ENCODE data around the gene HMCN2. TPM values are rescaled to one million over a fixed set of nuclear protein-coding genes. Genes with fewer than 3 reads are reported as not detected.

The HMCN2 gene
- polyA plus RNA-seq, 2 of the 4 experiments (the other 2 are of a cell fraction): 0.01 TPM; not detected in 1

DNA sequence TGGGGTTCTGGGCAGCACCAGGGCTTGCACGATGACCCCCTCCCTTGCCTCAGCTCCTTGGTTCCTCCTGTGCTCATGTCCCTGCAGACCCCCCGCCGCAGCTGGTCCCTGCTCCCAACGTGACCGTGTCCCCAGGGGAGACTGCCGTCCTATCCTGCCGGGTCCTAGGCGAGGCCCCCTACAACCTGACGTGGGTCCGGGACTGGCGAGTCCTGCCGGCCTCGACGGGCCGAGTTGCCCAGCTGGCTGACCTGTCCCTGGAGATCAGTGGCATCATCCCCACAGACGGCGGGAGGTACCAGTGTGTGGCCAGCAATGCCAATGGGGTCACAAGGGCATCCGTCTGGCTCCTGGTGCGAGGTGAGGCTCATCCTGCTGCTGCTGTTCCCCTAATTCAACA lies 39.1 kb downstream of the HMCN2 start:
- ChIA-PET CTCF (interaction anchor here (1.0 kb wide), 2 partner anchors 8 to 197 kb away, joined by 3 to 4 read pairs; no protein-coding TSS in a partner anchor), POLR2A (no interaction called here)
- ATAC-seq: no peak
- no peak for FAIRE-seq
- DNase-seq (ENCODE audit: low read depth in 1 of 2, low spot score in 1 of 2): no peak
- TF ChIP-seq NFE2L2 (conservative IDR thresholded peaks at IDR 0.05; ENCODE audit: low read length) (no peak), SMC3 (IDR thresholded peaks at IDR 0.05) (no peak), MYC (IDR thresholded peaks at IDR 0.05; ENCODE audit: borderline replicate concordance, low read length) (no peak), MAFK (IDR thresholded peaks at IDR 0.05; ENCODE audit: partially characterized antibody) (no peak), CBX2 (IDR thresholded peaks at IDR 0.05; ENCODE audit: borderline replicate concordance, low read depth) (no peak), TP53 (CRISPR knock-in tag; IDR thresholded peaks at IDR 0.05) (no peak), EHF (CRISPR knock-in tag; IDR thresholded peaks at IDR 0.05) (no peak), CEBPB (IDR thresholded peaks at IDR 0.05) (no peak), HDAC2 (IDR thresholded peaks at IDR 0.05) (no peak), POLR2AphosphoS2 (conservative IDR thresholded peaks at IDR 0.05; ENCODE audit: low read length) (no peak), GATA3 (IDR thresholded peaks at IDR 0.05; ENCODE audit: borderline replicate concordance) (no peak), KDM1A (IDR thresholded peaks at IDR 0.05; ENCODE audit: low read depth) (no peak), BHLHE40 (IDR thresholded peaks at IDR 0.05; ENCODE audit: low read depth, low read length) (no peak), POLR2A (IDR thresholded peaks at IDR 0.05; ENCODE audit: low read length) (no peak), RCOR1 (IDR thresholded peaks at IDR 0.05; ENCODE audit: low read depth, low read length) (no peak)
- 49% methylated on average over 5 of the region's 19 CpGs for whole genome bisulfite sequencing (ENCODE audit: missing lambda C conversion rate)
- H3K4me3 ChIP-seq: no peak overlapping the region
- H3K9me3 ChIP-seq: no peaks in the 10 kb centered on the region
- H3K4me1 ChIP-seq: no peaks in the 10 kb centered on the region
- H3K27ac ChIP-seq: no peak overlapping the region
- no peak overlapping the region for H3K4me2 ChIP-seq

DNA sequence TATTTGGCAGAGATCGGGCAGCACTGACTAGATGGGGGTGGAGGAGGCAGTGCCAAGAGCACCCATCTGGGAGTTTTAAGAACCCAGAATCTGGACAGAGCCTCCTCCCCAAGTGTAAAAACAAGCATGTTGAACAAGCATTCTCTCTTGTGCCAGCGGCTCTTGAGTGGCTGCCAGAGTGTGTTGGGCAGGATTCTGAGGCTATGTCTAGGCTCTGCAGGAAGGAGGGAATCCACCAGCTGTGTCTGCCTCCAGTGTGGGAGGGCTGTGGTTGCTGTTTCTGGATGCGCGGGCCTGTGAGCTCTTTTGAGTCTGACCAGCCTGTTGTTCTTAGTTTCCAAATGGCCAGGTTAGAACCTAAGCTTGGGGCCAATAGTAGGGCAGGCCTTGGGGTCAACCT lies 39.8 kb downstream of the HMCN2 start:
- Histone ChIP-seq H3K27ac (no peak overlapping the region), H3K4me3 (no peak overlapping the region), H3K4me2 (no peak overlapping the region), H3K4me1 (no peaks in the 10 kb centered on the region), H3K9me3 (no peaks in the 10 kb centered on the region)
- TF ChIP-seq HEYL (CRISPR knock-in tag; IDR thresholded peaks at IDR 0.05) (no peak), ZC3H11A (IDR thresholded peaks at IDR 0.05) (no peak), JUNB (IDR thresholded peaks at IDR 0.05) (no peak), POLR2AphosphoS2 (conservative IDR thresholded peaks at IDR 0.05; ENCODE audit: low read length) (no peak), SREBF2 (IDR thresholded peaks at IDR 0.05) (no peak), CEBPB (IDR thresholded peaks at IDR 0.05) (no peak), TP53 (CRISPR knock-in tag; IDR thresholded peaks at IDR 0.05) (no peak)
- TF ChIP-seq, protein P1, sequence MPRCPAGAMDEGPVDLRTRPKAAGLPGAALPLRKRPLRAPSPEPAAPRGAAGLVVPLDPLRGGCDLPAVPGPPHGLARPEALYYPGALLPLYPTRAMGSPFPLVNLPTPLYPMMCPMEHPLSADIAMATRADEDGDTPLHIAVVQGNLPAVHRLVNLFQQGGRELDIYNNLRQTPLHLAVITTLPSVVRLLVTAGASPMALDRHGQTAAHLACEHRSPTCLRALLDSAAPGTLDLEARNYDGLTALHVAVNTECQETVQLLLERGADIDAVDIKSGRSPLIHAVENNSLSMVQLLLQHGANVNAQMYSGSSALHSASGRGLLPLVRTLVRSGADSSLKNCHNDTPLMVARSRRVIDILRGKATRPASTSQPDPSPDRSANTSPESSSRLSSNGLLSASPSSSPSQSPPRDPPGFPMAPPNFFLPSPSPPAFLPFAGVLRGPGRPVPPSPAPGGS (IDR thresholded peaks at IDR 0.05): no peak
- FAIRE-seq (no peak), ATAC-seq (no peak), DNase-seq (ENCODE audit: low read depth in 1 of 2, low spot score in 1 of 2) (no peak)
- WGBS (ENCODE audit: missing lambda C conversion rate): 83% methylated on average over 4 of the region's 4 CpGs
- ChIA-PET POLR2A (interaction anchor here (0.6 kb wide), 1 partner anchor 11 kb away, joined by 3 read pairs; no protein-coding TSS in a partner anchor), CTCF (interaction anchor here (0.7 to 1.2 kb wide), 3 partner anchors 12 to 82 kb away, joined by 3 to 5 read pairs (median 4); no protein-coding TSS in a partner anchor)

DNA sequence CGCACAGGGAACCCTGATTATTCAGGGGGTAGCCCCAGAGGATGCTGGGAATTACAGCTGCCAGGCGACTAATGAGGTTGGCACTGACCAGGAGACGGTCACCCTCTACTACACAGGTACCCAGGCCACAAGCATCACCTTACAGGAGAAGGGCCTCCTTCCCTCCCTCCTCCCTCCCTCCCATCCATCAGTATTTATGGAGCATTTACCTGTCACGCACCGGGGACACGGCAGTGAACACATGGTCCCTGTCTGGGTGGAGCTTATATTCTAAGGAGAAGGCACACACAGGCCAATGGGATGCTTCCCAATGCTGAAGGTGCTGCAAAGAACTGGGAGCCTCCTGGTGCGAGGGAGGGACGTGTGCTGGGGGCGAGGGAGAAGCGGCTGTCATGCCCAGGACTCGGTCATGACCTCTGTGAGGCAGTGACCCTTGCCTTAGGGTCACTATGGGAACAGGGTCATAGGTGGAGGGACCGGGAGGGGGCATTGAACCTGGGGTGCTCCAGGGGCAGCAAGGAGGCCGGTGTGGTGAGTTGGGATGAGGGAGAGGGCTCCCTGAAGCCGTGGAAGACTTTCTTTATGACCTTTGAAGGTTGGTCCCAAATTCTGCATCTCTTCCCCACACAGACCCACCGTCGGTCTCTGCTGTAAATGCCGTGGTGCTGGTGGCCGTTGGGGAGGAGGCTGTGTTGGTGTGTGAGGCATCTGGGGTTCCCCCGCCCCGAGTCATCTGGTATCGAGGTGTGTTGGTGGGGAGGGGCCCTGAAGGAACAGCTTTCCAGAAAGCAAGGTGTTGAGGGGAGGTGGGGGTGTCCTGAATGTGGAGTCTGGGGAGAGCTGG lies 41.5 kb downstream of the HMCN2 start:
- ATAC-seq (no peak), FAIRE-seq (no peak), DNase-seq (ENCODE audit: low read depth in 1 of 2, low spot score in 1 of 2) (no peak)
- ChIA-PET POLR2A (interaction anchor here (0.6 kb wide), 1 partner anchor 480 kb away, joined by 10 read pairs; no protein-coding TSS in a partner anchor), CTCF (interaction anchor here (1.0 to 1.3 kb wide), 2 partner anchors 20 to 36 kb away, joined by 3 read pairs; no protein-coding TSS in a partner anchor)
- no peak for TF ChIP-seq RFX5 (IDR thresholded peaks at IDR 0.05)
- TF ChIP-seq MYC (IDR thresholded peaks at IDR 0.05; ENCODE audit: borderline replicate concordance, low read length): no peak
- TF ChIP-seq JUNB (IDR thresholded peaks at IDR 0.05): no peak
- no peak for TF ChIP-seq CBX2 (IDR thresholded peaks at IDR 0.05; ENCODE audit: borderline replicate concordance, low read depth)
- TF ChIP-seq GATA3 (IDR thresholded peaks at IDR 0.05; ENCODE audit: borderline replicate concordance): no peak
- TF ChIP-seq KDM5A (IDR thresholded peaks at IDR 0.05): no peak
- TF ChIP-seq SMC3 (IDR thresholded peaks at IDR 0.05): no peak
- TF ChIP-seq, protein P2, sequence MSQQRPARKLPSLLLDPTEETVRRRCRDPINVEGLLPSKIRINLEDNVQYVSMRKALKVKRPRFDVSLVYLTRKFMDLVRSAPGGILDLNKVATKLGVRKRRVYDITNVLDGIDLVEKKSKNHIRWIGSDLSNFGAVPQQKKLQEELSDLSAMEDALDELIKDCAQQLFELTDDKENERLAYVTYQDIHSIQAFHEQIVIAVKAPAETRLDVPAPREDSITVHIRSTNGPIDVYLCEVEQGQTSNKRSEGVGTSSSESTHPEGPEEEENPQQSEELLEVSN (IDR thresholded peaks at IDR 0.05; ENCODE audit: borderline replicate concordance, low read depth): no peak
- no peak for TF ChIP-seq CBX8 (IDR thresholded peaks at IDR 0.05)
- TF ChIP-seq, protein P3, sequence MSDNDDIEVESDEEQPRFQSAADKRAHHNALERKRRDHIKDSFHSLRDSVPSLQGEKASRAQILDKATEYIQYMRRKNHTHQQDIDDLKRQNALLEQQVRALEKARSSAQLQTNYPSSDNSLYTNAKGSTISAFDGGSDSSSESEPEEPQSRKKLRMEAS (IDR thresholded peaks at IDR 0.05): no peak
- no peak for TF ChIP-seq CHD2 (IDR thresholded peaks at IDR 0.05; ENCODE audit: low read length, partially characterized antibody)
- TF ChIP-seq POLR2AphosphoS2 (conservative IDR thresholded peaks at IDR 0.05; ENCODE audit: low read length): no peak
- no peak for TF ChIP-seq TP53 (CRISPR knock-in tag; IDR thresholded peaks at IDR 0.05)
- no peak for TF ChIP-seq ZC3H11A (IDR thresholded peaks at IDR 0.05)
- TF ChIP-seq, protein P4, sequence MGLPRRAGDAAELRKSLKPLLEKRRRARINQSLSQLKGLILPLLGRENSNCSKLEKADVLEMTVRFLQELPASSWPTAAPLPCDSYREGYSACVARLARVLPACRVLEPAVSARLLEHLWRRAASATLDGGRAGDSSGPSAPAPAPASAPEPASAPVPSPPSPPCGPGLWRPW (IDR thresholded peaks at IDR 0.05): no peak
- TF ChIP-seq FOXS1 (CRISPR knock-in tag; IDR thresholded peaks at IDR 0.05): no peak
- Histone ChIP-seq H3K9me3 (no peaks in the 10 kb centered on the region), H3K4me1 (no peaks in the 10 kb centered on the region), H3K4me3 (no peak overlapping the region), H3K4me2 (no peak overlapping the region), H3K27ac (no peak overlapping the region)
- 60% methylated on average over 21 of the region's 21 CpGs for WGBS (ENCODE audit: missing lambda C conversion rate)
